Sigmoid colon (tissue), 7 donors: ENCODE results near the gene NENF. TPM values are rescaled to one million over a fixed set of nuclear protein-coding genes. Genes with fewer than 3 reads are reported as not detected.

Source experiments
- DNase-seq: peaks from one replicate; pipeline ENCODE4 v3.0.0-alpha.2; 2019
- H3K27ac ChIP-seq, 4 donors: fragments of 200-600 bp; sonication (generic); one replicate each; pipeline ENCODE4 v1.5.1; 2016 to 2019; ENCODE audit warnings: mild to moderate bottlenecking in 1 of 4
- H3K27me3 ChIP-seq, 3 donors: fragments of 200-600 bp; sonication (generic); one replicate each; pipeline ENCODE4 v1.5.1; 2019; ENCODE audit warnings: mild to moderate bottlenecking in 1 of 3
- H3K36me3 ChIP-seq, 4 donors: fragments of 200-600 bp; sonication (generic); one replicate each; pipeline ENCODE4 v1.5.1; 2016 to 2019
- H3K4me1 ChIP-seq, 4 donors: fragments of 200-600 bp; sonication (generic); one replicate each; pipeline ENCODE4 v1.5.1; 2017 to 2019
- H3K4me3 ChIP-seq, 4 donors: fragments of 200-600 bp; sonication (generic); one replicate each; pipeline ENCODE4 v1.5.1; 2017 to 2019; ENCODE audit warnings: mild to moderate bottlenecking in 2 of 4, moderate library complexity in 1 of 4
- H3K9me3 ChIP-seq, 4 donors: fragments of 200-600 bp in 3 of 4; sonication (generic) in 3 of 4; one replicate each; pipeline versions ENCODE4 v1.5.1 to v1.6.1; 2013 to 2019
- CTCF ChIP-seq, 4 experiments: fragments of 450-650 bp in 3 of 4; fragments of 200-600 bp in 1 of 4; IDR thresholded peaks; one replicate each; pipeline ENCODE4 v1.5.1; 2016 to 2019; ENCODE audit warnings: antibody characterized with exemption in 4 of 4, mild to moderate bottlenecking in 3 of 4, moderate library complexity in 2 of 4
- EP300 ChIP-seq, 4 donors: sonication (generic); formaldehyde crosslinking; IDR thresholded peaks; one replicate each; pipeline ENCODE4 v1.6.1; 2017; ENCODE audit warnings: antibody characterized with exemption in 4 of 4
- POLR2A ChIP-seq, 2 donors: fragments of 450-650 bp; IDR thresholded peaks; one replicate each; pipeline ENCODE4 v1.6.1; 2016; ENCODE audit warnings: antibody characterized with exemption in 2 of 2, mild to moderate bottlenecking in 2 of 2, moderate library complexity in 2 of 2
- POLR2AphosphoS5 ChIP-seq, 4 donors: sonication (generic); formaldehyde crosslinking; IDR thresholded peaks; one replicate each; pipeline ENCODE4 v1.6.1; 2017; ENCODE audit warnings: antibody characterized with exemption in 4 of 4
- WGBS, 2 donors: extraction: QIAGEN DNeasy Blood & Tissue Kit; methylation state at CpG; one replicate each; pipeline ENCODE4 v1.1.7; 2013; 5-methylcytosine and 5-hydroxymethylcytosine counted together
- intact Hi-C: fragments of 100-400 bp; cut with DNase I; formaldehyde crosslinking; loops from one replicate; pipeline ENCODE4 v1.15.1; 2023
- polyA plus RNA-seq, 3 donors: library from polyadenylated mRNA; stranded (reverse); fragments of 200-250 nt; gene quantifications; one replicate each; pipeline ENCODE4 v1.2.3, GENCODE V29; 2013
- total RNA-seq, 4 donors: library from RNA; depleted of rRNA; stranded (reverse); fragments of >200 nt; gene quantifications; one replicate each; pipeline ENCODE4 v1.1.0, GENCODE V29; 2016
- donor health status: healthy with polysubstance abuse.
- donor health status: Bipolar disorder and iron deficiency.
- donor health status: healthy.

The NENF gene
- total and polyA plus RNA-seq, 7 donors = 27.0 to 136 (median 100) TPM

DNA sequence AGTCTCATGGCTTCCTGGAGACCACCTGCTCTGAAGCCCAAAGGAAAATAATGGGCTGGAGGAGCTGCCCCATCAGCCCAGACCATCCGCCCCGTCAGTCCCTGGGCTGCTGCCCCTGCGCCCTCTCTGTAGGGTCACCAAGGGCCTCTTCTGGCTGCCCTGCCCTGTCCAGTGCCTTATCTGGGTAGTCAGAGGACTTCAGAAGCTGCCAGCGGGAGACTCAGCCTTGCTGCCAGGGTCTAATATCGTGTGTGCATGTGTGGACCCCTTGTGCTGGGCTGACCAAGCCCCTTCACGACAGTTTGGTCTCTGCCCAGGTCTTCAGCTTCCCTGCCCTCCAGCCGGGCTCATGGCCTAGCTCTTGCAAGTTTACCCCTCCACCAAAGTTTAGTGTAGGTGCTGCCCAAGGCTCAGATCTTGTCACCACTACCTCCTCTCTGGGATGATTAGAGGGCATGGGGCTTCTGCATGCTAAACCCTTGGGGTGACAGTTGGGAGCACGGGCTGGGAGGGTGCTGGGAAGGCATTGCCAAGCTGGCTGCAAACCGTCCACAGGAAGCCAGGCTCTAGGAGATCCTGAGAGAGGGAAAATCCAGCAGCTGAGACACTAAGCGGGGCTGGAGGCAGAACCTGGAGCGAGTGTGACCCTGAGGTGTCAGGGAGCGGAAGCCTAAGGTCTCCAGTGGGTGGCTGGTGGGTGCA is 20.6 kb downstream of the NENF start:
- no peak for TF ChIP-seq POLR2A (IDR thresholded peaks at IDR 0.05)
- no peak for TF ChIP-seq POLR2AphosphoS5 (IDR thresholded peaks at IDR 0.05)
- no peak for TF ChIP-seq EP300 (IDR thresholded peaks at IDR 0.05)
- TF ChIP-seq CTCF (IDR thresholded peaks at IDR 0.05) = no peak
- Histone ChIP-seq H3K36me3 (no peaks in the 10 kb centered on the region), H3K27me3 (no peaks in the 10 kb centered on the region), H3K4me1 (peaks cover 0 to 21% (median 12%) of the 10 kb centered on the region in 4 donors), H3K27ac (peak overlapping the region in 2 of 4 donors; percentile 47 to 50), H3K4me3 (no peak overlapping the region), H3K9me3 (no peaks in the 10 kb centered on the region)
- intact Hi-C loops = no loop called here
- peak; percentile 43 for DNase-seq
- WGBS, 2 donors = 87 to 91% methylated on average over 12 of the region's 12 CpGs

GRCh38 chr1:212454741-212455140 is 22.0 kb downstream of the NENF start:
- intact Hi-C loops = loop anchor here (2.0 to 5.0 kb wide), 3 partner anchors 87 to 384 kb away; partner anchors contain the start of gene PPP2R5A
- H3K4me3 ChIP-seq = no peak overlapping the region
- no peak for TF ChIP-seq POLR2AphosphoS5 (IDR thresholded peaks at IDR 0.05)
- no peak for TF ChIP-seq EP300 (IDR thresholded peaks at IDR 0.05)
- TF ChIP-seq CTCF (IDR thresholded peaks at IDR 0.05) = no peak
- TF ChIP-seq POLR2A (IDR thresholded peaks at IDR 0.05) = no peak
- WGBS, 2 donors = 90% methylated on average over 3 of the region's 3 CpGs
- H3K9me3 ChIP-seq = no peaks in the 10 kb centered on the region
- peaks cover 0 to 21% (median 12%) of the 10 kb centered on the region in 4 donors for H3K4me1 ChIP-seq
- no peaks in the 10 kb centered on the region for H3K36me3 ChIP-seq
- H3K27ac ChIP-seq = no peak overlapping the region
- DNase-seq = no peak
- H3K27me3 ChIP-seq = no peaks in the 10 kb centered on the region

GRCh38 chr1:212455401-212455800 is 22.7 kb downstream of the NENF start:
- H3K4me1 ChIP-seq = peaks cover 0 to 21% (median 12%) of the 10 kb centered on the region in 4 donors
- DNase-seq = no peak
- no peaks in the 10 kb centered on the region for H3K27me3 ChIP-seq
- 91% methylated on average over 2 of the region's 2 CpGs for WGBS, 2 donors
- intact Hi-C loops = loop anchor here (2.0 to 5.0 kb wide), 3 partner anchors 88 to 385 kb away; partner anchors contain the start of gene PPP2R5A
- no peak overlapping the region for H3K4me3 ChIP-seq
- no peak for TF ChIP-seq POLR2AphosphoS5 (IDR thresholded peaks at IDR 0.05)
- no peak for TF ChIP-seq CTCF (IDR thresholded peaks at IDR 0.05)
- TF ChIP-seq POLR2A (IDR thresholded peaks at IDR 0.05) = no peak
- no peak for TF ChIP-seq EP300 (IDR thresholded peaks at IDR 0.05)
- H3K9me3 ChIP-seq = no peaks in the 10 kb centered on the region
- H3K36me3 ChIP-seq = no peaks in the 10 kb centered on the region
- peak overlapping the region in 1 of 4 donors; percentile 55 for H3K27ac ChIP-seq

GRCh38 chr1:212455803-212456528 is 23.2 kb downstream of the NENF start:
- 36 to 42% methylated on average over 10 of the region's 10 CpGs for WGBS, 2 donors
- H3K36me3 ChIP-seq = no peaks in the 10 kb centered on the region
- no peak overlapping the region for H3K4me3 ChIP-seq
- no peaks in the 10 kb centered on the region for H3K9me3 ChIP-seq
- no peaks in the 10 kb centered on the region for H3K27me3 ChIP-seq
- intact Hi-C loops = loop anchor here (2.0 to 5.0 kb wide), 4 partner anchors 89 to 775 kb away; partner anchors contain the start of gene PPP2R5A
- TF ChIP-seq POLR2A (IDR thresholded peaks at IDR 0.05) = no peak
- TF ChIP-seq EP300 (IDR thresholded peaks at IDR 0.05) = no peak
- TF ChIP-seq POLR2AphosphoS5 (IDR thresholded peaks at IDR 0.05) = no peak
- TF ChIP-seq CTCF (IDR thresholded peaks at IDR 0.05) = peak; percentile 84 to 99 (median 93)
- H3K27ac ChIP-seq = peak overlapping the region in 3 of 4 donors; percentile 35 to 73 (median 55)
- peak; percentile 92 for DNase-seq
- H3K4me1 ChIP-seq = peaks cover 0 to 21% (median 12%) of the 10 kb centered on the region in 4 donors
